NOMO-1 treated with dmso at 0.1 percent for 144 hours (cell line): ENCODE results near the gene COG2.
"Not testable (repeated sequence)": the region's sequence is repeated elsewhere in the genome, so short reads cannot be mapped to it uniquely, and the experiment has no call there.

Experiments
- DNase-seq: peaks from one replicate; lab custom pipeline; 2025; ENCODE audit not compliant: unreplicated experiment; lab: John Stamatoyannopoulos, UW

COG2 gene

GRCh38 chr1:230713915-230714764 lies 71.9 kb downstream of the COG2 start, which contains the start of gene AGT:
AGT (minus strand) TSS chr1:230714122; CDS start chr1:230710823, 3,299 bp downstream.
- peak; percentile 66 for DNase-seq

DNA sequence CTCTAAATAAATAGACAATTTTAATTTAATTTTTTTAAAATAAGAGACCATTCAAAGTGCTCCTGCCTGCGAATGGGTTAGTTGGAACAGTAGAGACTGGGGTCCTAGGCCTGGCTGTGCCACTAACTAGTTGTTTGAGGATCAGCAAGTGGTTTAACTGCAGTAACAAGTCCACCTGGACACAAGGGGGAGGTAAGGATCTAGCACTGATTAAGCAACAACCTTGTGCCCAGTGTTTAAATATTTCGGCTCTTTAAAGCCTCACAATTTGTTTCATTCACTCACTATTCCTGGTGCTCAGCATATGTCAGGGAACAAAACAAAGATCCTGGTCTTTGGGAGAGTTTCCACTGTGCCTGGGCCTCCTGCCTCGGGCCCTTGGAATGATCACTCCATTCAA lies 73.2 kb downstream of the COG2 start:
- no peak for DNase-seq

DNA sequence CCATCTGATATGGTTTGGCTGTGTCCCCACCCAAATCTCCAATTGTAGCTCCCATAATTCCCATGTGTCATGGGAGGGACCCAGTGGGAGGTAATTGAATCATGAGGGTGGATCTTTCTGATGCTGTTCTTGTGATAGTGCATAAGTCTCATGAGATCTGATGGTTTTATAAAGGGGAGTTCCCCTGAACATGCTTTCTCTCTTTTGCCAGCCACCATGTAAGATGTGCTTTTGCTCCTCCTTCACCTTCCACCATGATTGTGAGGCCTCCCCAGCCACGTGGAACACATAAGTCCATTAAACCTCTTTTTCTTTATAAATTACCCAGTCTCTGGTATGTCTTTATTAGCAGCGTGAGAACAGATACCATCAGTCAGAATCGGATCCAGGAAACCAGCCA lies 74.2 kb downstream of the COG2 start:
- DNase-seq, result not testable (repeated sequence)

DNA sequence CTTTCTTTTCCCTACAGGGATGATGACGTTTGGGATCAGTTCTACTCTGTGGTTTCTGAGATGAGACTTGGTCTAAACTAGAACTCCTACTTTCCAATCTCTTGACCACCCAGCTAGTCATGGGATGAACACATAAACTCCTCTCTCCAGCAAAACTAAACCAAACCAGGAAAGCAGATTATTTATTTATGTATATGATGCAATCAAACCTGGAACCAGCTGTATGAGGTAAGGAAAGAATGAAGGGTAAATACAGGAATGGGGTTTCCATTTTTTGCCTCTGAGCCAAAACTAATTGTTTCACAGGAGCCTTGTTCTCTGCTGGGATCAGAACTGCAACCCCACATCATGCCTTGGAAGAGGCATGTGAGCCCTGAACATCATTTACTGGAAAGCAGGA lies 75.0 kb downstream of the COG2 start:
- no peak for DNase-seq

DNA sequence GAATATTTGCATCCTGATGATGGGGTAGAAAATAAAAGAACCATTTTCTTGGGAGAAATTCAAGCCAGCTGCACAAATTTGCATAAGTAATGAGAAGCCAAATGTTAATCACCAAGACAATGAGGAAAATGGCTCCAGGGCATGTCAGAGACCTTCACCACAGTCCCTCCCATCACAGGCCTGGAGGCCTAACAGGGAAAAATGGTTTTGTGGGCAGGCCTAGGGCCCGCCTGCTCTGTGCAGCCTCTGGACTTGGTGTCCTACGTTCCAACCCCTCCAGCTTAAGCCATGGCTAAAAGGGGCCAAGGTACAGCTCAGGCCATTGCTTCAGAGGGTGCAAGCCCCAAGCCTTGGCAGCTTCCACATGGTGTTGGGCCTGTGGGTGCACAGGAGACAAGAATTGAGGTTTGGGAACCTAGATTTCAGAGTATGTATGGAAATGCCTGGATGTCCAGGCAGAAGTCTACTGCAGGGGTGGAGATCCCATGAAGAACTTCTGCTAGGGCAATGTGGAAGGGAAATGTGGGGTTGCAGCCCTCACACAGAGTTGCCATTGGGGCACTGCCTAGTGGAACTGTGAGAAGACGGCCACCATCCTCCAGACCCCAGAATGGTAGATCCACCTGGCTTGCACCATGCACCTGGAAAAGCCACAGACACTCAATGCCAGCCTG lies 79.7 kb downstream of the COG2 start:
- DNase-seq, result not testable (repeated sequence)

GRCh38 chr1:230725256-230726012 lies 83.2 kb downstream of the COG2 start:
- DNase-seq, result no peak

GRCh38 chr1:230728710-230729392 lies 86.6 kb downstream of the COG2 start:
- DNase-seq, result peak; percentile 14

GRCh38 chr1:230730977-230731376 lies 88.7 kb downstream of the COG2 start:
- no peak for DNase-seq

GRCh38 chr1:230735447-230735846 lies 93.2 kb downstream of the COG2 start:
- DNase-seq, result no peak

DNA sequence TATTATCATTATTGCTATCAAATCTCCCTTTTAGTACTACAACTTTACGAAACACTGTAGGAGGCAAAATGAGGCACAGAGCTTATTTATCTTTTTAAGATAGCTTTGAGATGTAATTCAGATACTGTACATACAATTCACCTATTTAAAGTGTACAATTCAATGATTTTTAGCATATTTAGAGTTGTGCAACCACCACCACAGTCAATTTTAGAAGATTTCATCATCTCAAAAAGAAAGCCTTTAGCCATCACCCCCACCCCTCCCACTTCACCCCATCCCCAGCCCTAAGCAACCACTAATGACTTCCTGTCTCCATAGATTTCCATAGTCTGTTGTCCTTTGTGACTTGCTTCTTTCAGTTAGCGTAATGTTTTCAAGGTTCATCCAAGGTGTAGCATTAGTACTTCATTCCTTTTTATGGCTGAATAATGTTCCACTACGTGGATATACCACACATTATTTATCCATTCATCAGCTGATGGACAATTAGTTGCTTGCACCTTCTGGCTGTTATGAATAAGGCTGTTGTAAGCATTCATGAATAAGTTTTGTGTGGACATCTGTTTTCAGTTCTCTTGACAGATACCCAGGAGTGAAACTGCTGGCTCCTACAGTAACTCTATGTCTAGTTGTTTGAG lies 95.5 kb downstream of the COG2 start:
- DNase-seq, result peak; percentile 34

DNA sequence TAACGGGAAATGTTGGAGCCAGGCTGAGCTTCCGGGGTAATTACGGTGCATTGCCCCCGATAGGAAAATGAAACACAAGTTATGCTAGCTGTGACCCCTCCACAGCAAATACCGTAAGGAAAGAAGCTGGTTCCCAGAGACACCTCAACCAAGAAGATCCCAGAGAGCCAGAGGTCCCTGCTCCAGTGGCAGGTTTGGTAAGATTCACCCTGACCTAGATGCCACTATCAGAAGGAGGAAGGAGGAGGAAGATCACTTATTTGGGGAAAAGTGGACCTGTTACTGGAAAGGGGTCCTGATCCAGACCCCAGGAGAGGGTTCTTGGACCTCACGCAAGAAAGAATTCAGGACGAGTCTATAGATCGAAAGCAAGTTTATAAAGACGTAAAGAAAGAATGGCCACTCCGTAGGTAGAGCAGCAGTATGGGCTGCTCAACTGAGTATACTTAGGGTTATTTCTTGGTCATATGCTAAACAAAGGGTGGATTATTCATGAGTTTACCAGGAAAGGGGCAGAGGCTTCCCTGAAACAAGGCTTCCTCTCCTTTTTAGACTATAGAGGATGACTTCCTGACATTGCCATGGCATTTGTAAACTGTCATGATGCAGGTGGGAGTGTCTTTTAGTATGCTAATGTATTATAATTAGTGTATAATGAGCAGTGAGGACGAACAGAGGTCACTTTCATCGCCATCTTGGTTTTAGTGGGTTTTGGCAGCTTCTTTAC lies 97.4 kb downstream of the COG2 start:
- DNase-seq, result no peak
